ENCODE results near the gene COPS9.

DNA sequence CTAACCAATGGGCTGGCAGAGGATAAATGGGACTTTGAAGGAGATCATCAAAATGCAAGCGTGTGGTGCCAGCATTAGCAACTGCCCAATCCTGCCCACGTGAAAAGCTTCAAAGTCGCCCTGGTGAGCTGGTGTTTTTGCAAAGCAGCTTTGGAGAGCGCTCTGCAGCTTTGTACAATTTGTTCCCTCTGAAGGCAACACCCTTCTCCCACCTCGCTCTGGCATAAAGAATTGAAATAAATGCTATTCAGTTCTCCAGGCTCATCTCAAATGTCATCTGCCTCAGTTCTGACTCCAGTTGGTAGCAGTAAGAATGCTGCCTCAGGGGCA, 3.5 kb downstream of the COPS9 start:
- TF ChIP-seq POLR2AphosphoS5 (IDR thresholded peaks at IDR 0.05; ENCODE audit: low read depth, low read length): no peak
- TF ChIP-seq TAF1 (IDR thresholded peaks at IDR 0.05; ENCODE audit: borderline replicate concordance, insufficient read depth, low read length): no peak
- no peak for TF ChIP-seq SIN3A (IDR thresholded peaks at IDR 0.05; ENCODE audit: borderline replicate concordance, insufficient read depth, low read length)
